ENCODE results near the gene HMBS. TPM values are rescaled to one million over a fixed set of nuclear protein-coding genes. Genes with fewer than 3 reads are reported as not detected.

HMBS gene
- total RNA-seq, 4 donors from 2014 or later: 10.8 to 353 (median 21.3) TPM; not detected in 1

- intact Hi-C loops (cut with DNase I; ENCODE audit: low total_unique reads) (no loop called here), in situ Hi-C loops (cut with MboI; ENCODE audit: low pct_ligation_motif_present in 1 of 4, low pct_unique_long_range_greater_than_20kb in 1 of 4, low sequenced_read_pairs in 3 of 4) (no loop called here)
- H3K27me3 ChIP-seq: no peaks in the 10 kb centered on the region
- no peaks in the 10 kb centered on the region for H3K36me3 ChIP-seq
- peaks cover 18 to 27% (median 20%) of the 10 kb centered on the region in 4 donors for H3K4me1 ChIP-seq
- TF ChIP-seq POLR2AphosphoS5 (IDR thresholded peaks at IDR 0.05) (no peak), POLR2A (IDR thresholded peaks at IDR 0.05) (no peak), EP300 (IDR thresholded peaks at IDR 0.05; ENCODE audit: low read depth) (no peak)
- TF ChIP-seq, protein P1, sequence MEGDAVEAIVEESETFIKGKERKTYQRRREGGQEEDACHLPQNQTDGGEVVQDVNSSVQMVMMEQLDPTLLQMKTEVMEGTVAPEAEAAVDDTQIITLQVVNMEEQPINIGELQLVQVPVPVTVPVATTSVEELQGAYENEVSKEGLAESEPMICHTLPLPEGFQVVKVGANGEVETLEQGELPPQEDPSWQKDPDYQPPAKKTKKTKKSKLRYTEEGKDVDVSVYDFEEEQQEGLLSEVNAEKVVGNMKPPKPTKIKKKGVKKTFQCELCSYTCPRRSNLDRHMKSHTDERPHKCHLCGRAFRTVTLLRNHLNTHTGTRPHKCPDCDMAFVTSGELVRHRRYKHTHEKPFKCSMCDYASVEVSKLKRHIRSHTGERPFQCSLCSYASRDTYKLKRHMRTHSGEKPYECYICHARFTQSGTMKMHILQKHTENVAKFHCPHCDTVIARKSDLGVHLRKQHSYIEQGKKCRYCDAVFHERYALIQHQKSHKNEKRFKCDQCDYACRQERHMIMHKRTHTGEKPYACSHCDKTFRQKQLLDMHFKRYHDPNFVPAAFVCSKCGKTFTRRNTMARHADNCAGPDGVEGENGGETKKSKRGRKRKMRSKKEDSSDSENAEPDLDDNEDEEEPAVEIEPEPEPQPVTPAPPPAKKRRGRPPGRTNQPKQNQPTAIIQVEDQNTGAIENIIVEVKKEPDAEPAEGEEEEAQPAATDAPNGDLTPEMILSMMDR (IDR thresholded peaks at IDR 0.05): no peak
- no peak overlapping the region for H3K4me3 ChIP-seq
- DNase-seq: no peak
- no peaks in the 10 kb centered on the region for H3K9me3 ChIP-seq
- peak overlapping the region in 2 of 4 donors; percentile 97 for H3K27ac ChIP-seq
- 79 to 84% methylated on average over 2 to 13 of the region's 13 CpGs for WGBS, 2 donors (ENCODE audit: low coverage in 1 of 2)
These were observed 7.5 kb downstream of the HMBS start for GRCh38 chr11:119091966-119092879.

- H3K4me1 ChIP-seq: peaks cover 18 to 27% (median 20%) of the 10 kb centered on the region in 4 donors
- peak overlapping the region in 2 of 4 donors; percentile 75 to 92 for H3K4me3 ChIP-seq
- no peaks in the 10 kb centered on the region for H3K27me3 ChIP-seq
- H3K27ac ChIP-seq: peak overlapping the region; percentile 94 to 97 (median 96)
- H3K36me3 ChIP-seq: peaks cover 0 to 7% (median 1%) of the 10 kb centered on the region in 4 donors
- no peak for DNase-seq
- TF ChIP-seq POLR2A (IDR thresholded peaks at IDR 0.05) (no peak), EP300 (IDR thresholded peaks at IDR 0.05; ENCODE audit: low read depth) (no peak), POLR2AphosphoS5 (IDR thresholded peaks at IDR 0.05) (no peak)
- TF ChIP-seq, protein P1 (IDR thresholded peaks at IDR 0.05): no peak
- no peaks in the 10 kb centered on the region for H3K9me3 ChIP-seq
- intact Hi-C loops (cut with DNase I; ENCODE audit: low total_unique reads) (no loop called here), in situ Hi-C loops (cut with MboI; ENCODE audit: low pct_ligation_motif_present in 1 of 4, low pct_unique_long_range_greater_than_20kb in 1 of 4, low sequenced_read_pairs in 3 of 4) (no loop called here)
- WGBS, 2 donors (ENCODE audit: low coverage in 1 of 2): 30% methylated on average over 12 of the region's 12 CpGs; no CpG with 5 or more reads in 1 of the 2 donors
These were observed 8.5 kb downstream of the HMBS start for GRCh38 chr11:119092880-119093842.

DNA sequence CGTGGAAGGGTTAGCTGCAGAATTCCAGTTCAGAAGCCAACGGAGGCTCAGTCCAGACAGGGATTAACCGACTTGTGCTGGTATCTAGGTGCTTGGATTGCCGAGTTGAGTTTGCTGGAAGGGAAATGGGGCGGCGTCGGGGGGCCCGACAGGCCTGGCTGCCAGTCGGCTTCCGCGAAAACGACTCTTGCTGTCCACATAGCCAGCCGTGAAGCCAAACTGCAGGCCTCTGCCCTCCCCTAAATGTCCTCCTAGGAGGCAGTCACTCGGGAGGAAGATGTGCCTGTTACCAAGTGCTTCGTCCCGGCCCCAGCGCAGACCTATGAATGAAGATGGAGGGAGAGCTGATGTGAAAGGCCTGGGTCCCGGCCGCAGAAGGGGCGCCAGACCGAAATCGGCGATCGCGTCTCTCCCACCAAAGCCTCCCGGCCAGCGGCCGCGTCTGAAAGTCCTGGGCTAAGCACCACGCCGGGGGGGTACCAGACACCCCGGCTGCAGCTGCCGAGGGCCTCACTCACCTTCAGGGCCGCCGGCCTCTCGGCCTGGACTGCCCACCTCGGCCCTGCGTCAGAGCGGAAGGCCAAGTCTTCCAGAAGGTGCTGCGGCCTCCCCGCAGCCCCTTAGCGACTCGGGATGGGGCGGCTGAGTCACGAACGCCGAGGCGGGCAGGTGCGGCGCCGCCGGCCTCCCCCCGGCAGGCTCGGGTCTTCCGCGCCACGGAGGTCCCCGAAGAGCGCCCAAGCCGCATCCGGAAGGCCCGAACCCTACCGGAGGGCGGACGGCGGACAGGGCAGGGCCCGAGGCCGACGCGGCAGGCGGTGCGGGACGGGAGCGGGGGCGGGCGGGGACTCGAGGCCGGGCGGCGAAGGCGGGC is 9.5 kb downstream of the HMBS start:
- H3K27me3 ChIP-seq: no peaks in the 10 kb centered on the region
- peak overlapping the region; percentile 94 to 97 (median 96) for H3K27ac ChIP-seq
- peak overlapping the region; percentile 69 to 92 (median 74) for H3K4me3 ChIP-seq
- peaks cover 18 to 27% (median 20%) of the 10 kb centered on the region in 4 donors for H3K4me1 ChIP-seq
- peak; percentile 48 for DNase-seq
- 0 to 1% methylated on average over 4 to 54 of the region's 81 CpGs for WGBS, 2 donors (ENCODE audit: low coverage in 1 of 2)
- in situ Hi-C loops (cut with MboI; ENCODE audit: low pct_ligation_motif_present in 1 of 4, low pct_unique_long_range_greater_than_20kb in 1 of 4, low sequenced_read_pairs in 3 of 4) (no loop called here), intact Hi-C loops (cut with DNase I; ENCODE audit: low total_unique reads) (no loop called here)
- H3K9me3 ChIP-seq: no peaks in the 10 kb centered on the region
- peaks cover 0 to 9% (median 1%) of the 10 kb centered on the region in 4 donors for H3K36me3 ChIP-seq
- peak in 1 of 3 donors; percentile 5 for TF ChIP-seq POLR2AphosphoS5 (IDR thresholded peaks at IDR 0.05)
- no peak for TF ChIP-seq POLR2A (IDR thresholded peaks at IDR 0.05)
- no peak for TF ChIP-seq EP300 (IDR thresholded peaks at IDR 0.05; ENCODE audit: low read depth)
- TF ChIP-seq, protein P1 (IDR thresholded peaks at IDR 0.05): no peak

Measured in transverse colon (tissue), 4 donors.